ENCODE measurements around the gene BRAT1.

Gene BRAT1

GRCh38 chr7:2512179-2512661 is 43.1 kb downstream of the BRAT1 start:
- H3K27me3 ChIP-seq (ENCODE audit: insufficient read depth, low read depth, severe bottlenecking), result no peaks in the 10 kb centered on the region
- no peaks in the 10 kb centered on the region for H3K9me3 ChIP-seq (ENCODE audit: severe bottlenecking)
- peak; percentile 85 for DNase-seq
- H3K27ac ChIP-seq, result peak overlapping the region; percentile 88
- TF ChIP-seq CTCF (IDR thresholded peaks at IDR 0.05; ENCODE audit: low read depth, low read length), result no peak
- peak overlapping the region; percentile 21 for H3K4me3 ChIP-seq (ENCODE audit: low read depth, low read length)
- no peaks in the 10 kb centered on the region for H3K36me3 ChIP-seq

GRCh38 chr7:2511769-2512168 is 43.6 kb downstream of the BRAT1 start:
- peak overlapping the region; percentile 88 for H3K27ac ChIP-seq
- no peaks in the 10 kb centered on the region for H3K36me3 ChIP-seq
- TF ChIP-seq CTCF (IDR thresholded peaks at IDR 0.05; ENCODE audit: low read depth, low read length), result no peak
- peak overlapping the region; percentile 21 for H3K4me3 ChIP-seq (ENCODE audit: low read depth, low read length)
- DNase-seq, result peak; percentile 63
- no peaks in the 10 kb centered on the region for H3K9me3 ChIP-seq (ENCODE audit: severe bottlenecking)
- H3K27me3 ChIP-seq (ENCODE audit: insufficient read depth, low read depth, severe bottlenecking), result no peaks in the 10 kb centered on the region

DNA sequence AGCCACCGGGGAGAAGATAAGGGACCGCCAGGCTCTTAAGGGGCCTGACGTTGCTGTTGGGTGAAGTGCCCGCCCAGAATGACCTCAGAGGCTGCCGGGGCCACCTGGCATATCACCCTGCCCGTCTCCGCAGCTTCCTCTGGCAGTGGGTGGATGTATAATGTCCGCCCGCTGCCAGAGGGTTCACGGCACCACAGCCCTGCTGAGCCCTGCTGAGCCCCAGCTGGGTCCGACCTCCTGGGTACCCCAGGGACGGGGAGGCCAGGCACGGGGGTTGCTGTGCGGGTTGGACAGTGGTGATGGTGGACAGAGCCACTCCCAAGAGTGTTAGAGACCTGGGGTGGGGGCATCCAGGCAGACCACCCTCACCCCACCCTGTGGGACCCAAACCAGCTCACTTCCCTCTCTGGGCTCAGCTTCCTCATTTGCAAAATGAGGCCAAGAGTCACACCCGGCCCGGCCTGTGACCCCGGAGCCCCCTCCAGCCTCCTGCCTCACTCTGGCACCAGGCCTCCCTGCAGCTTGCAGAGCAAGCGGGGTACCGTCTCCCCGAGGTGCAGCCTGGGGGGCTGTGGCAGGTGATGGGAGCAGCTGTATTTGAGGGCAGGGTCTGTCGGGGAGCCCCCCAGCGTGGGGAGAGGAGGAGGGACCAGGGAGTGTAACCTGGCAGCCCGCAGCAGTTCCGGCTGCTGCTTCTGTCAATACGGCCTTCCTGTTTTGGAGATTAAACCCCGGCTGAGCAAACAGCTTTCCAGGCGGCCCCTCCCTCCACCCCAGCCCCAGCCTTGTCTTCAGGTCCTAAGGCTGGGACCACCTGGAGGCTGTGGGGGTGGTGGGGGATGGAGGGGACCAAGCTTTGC is 44.2 kb downstream of the BRAT1 start:
- TF ChIP-seq CTCF (IDR thresholded peaks at IDR 0.05; ENCODE audit: low read depth, low read length), result no peak
- Histone ChIP-seq H3K9me3 (ENCODE audit: severe bottlenecking) (no peaks in the 10 kb centered on the region), H3K36me3 (no peaks in the 10 kb centered on the region), H3K27me3 (ENCODE audit: insufficient read depth, low read depth, severe bottlenecking) (no peaks in the 10 kb centered on the region), H3K27ac (peak overlapping the region; percentile 88), H3K4me3 (ENCODE audit: low read depth, low read length) (no peak overlapping the region; the same call in 1 of the 2 replicates)
- DNase-seq, result peak; percentile 79

DNA sequence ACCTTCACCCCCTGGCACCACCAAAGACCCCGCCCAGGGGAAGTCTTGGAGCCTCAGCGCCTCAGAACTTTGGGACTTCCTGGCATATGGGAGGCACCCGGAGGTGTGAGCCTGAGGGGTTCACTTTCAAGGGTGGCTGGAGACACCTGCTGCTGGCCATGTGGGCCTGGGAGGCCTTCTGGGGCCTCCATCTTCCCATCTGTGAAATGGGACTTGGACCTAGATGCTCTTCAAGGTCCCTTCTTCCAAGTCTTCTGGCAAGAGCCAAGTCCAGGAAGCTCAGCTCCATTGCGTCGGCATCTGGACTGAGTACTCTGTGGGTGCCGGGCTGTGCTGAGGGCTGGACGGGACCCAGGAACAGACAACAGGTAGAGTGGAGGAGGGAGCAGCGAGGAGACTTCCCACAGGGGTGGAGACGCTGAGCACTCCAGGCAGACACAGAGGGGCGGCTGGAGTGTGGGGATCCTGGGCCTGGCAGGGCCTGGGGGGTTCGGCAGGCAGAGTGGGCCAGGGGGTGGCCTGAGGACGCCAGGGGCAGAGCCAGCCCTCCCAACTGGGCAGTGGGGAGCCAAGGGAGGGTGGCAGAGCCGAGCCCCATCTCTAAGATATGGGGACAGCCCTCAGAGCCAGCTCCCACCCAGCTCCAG is 45.1 kb downstream of the BRAT1 start:
- peak overlapping the region; percentile 88 for H3K27ac ChIP-seq
- DNase-seq, result no peak
- no peaks in the 10 kb centered on the region for H3K36me3 ChIP-seq
- H3K4me3 ChIP-seq (ENCODE audit: low read depth, low read length), result no peak overlapping the region
- TF ChIP-seq CTCF (IDR thresholded peaks at IDR 0.05; ENCODE audit: low read depth, low read length), result no peak
- H3K9me3 ChIP-seq (ENCODE audit: severe bottlenecking), result no peaks in the 10 kb centered on the region
- H3K27me3 ChIP-seq (ENCODE audit: insufficient read depth, low read depth, severe bottlenecking), result no peaks in the 10 kb centered on the region

DNA sequence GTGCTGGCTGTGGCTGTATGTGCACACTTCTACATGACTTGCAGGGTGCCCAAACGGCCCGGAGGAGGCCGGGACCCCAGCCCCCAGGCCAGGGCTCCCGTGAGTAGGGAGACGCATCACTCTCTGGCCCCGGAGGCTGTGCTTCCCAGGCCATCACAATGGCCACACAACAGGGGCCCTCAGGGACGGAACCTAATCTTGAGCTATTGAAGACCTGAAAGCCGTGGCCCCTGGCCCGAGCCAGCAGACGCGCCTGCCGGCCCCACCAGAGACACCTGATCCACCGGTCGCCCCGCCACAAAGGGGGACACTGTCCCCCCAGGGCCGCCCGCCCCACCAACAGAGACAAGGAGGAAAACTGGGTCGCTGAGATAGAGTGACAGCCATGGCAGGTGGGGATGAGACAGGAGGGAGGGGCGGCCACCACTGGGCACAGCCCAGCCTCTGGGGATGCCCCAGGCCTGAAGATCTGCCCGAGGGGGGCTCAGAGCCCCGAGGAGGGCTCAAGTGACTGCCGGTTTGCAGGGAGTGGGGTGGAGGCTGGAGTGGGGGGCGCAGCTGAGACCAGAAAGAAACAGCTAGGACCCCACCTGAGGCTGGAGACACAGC is 45.9 kb downstream of the BRAT1 start:
- H3K27me3 ChIP-seq (ENCODE audit: insufficient read depth, low read depth, severe bottlenecking), result no peaks in the 10 kb centered on the region
- H3K9me3 ChIP-seq (ENCODE audit: severe bottlenecking), result no peaks in the 10 kb centered on the region
- H3K36me3 ChIP-seq, result no peaks in the 10 kb centered on the region
- no peak for DNase-seq
- no peak for TF ChIP-seq CTCF (IDR thresholded peaks at IDR 0.05; ENCODE audit: low read depth, low read length)
- peak overlapping the region; percentile 59 for H3K27ac ChIP-seq
- no peak overlapping the region for H3K4me3 ChIP-seq (ENCODE audit: low read depth, low read length)
